ENCODE data around the gene VPS13D.

GRCh38 chr1:12436817-12437599, 207.2 kb downstream of the VPS13D start:
- TF ChIP-seq, protein P1, sequence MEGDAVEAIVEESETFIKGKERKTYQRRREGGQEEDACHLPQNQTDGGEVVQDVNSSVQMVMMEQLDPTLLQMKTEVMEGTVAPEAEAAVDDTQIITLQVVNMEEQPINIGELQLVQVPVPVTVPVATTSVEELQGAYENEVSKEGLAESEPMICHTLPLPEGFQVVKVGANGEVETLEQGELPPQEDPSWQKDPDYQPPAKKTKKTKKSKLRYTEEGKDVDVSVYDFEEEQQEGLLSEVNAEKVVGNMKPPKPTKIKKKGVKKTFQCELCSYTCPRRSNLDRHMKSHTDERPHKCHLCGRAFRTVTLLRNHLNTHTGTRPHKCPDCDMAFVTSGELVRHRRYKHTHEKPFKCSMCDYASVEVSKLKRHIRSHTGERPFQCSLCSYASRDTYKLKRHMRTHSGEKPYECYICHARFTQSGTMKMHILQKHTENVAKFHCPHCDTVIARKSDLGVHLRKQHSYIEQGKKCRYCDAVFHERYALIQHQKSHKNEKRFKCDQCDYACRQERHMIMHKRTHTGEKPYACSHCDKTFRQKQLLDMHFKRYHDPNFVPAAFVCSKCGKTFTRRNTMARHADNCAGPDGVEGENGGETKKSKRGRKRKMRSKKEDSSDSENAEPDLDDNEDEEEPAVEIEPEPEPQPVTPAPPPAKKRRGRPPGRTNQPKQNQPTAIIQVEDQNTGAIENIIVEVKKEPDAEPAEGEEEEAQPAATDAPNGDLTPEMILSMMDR (IDR thresholded peaks at IDR 0.05): no peak
- no peak for TF ChIP-seq POLR2A (IDR thresholded peaks at IDR 0.05)
- TF ChIP-seq POLR2AphosphoS5 (IDR thresholded peaks at IDR 0.05): no peak
- no peak for TF ChIP-seq EP300 (IDR thresholded peaks at IDR 0.05)
